A172 (cell line): ENCODE data around the gene SLCO4A1. TPM values are rescaled to one million over a fixed set of nuclear protein-coding genes. Genes with fewer than 3 reads are reported as not detected.

Experiments
- DNase-seq: peaks from one replicate; pipeline ENCODE4 v3.0.0-alpha.2; 2015; ENCODE audit warnings: low spot score
- total RNA-seq: library from RNA; depleted of rRNA; stranded (reverse); fragments of >200 nt; shearing (Covaris generic); gene quantifications from 2 replicates; pipeline ENCODE4 v1.2.3, GENCODE V29; 2014

Gene SLCO4A1
- total RNA-seq, 1 experiment from 2014 or later: 34.8 TPM

DNA sequence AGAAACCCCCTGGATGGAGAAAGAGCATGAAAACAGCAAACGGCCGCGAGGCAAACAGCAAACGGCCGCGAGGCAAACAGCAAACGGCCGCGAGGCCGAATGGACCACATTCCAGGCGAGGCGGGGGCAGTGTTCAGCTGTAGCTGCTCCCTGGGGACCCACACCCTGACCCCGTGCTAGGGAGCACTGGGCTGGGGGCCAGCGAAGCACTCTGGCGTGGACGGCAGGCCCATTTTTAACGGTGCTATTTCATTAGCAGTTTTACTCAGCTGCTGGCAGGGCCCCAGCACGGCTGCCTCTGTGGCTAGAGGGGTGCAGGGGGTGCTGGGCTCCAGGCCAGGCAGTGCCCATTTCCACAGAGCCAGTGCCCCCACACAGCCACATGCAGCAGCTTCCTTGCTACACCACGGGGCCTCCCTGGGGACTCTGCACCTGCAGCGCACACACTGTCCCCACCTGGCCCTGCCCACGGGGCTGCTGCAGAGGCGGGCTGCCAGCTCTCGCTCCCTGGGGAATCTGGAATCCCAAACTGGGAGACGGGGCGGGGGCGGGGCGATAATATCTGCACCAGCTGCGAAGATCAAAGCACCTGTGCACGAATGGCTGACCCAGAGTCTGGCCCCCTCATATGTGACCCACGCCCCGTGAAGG lies 35.6 kb upstream of the SLCO4A1 start:
- peak; percentile 74 for DNase-seq

DNA sequence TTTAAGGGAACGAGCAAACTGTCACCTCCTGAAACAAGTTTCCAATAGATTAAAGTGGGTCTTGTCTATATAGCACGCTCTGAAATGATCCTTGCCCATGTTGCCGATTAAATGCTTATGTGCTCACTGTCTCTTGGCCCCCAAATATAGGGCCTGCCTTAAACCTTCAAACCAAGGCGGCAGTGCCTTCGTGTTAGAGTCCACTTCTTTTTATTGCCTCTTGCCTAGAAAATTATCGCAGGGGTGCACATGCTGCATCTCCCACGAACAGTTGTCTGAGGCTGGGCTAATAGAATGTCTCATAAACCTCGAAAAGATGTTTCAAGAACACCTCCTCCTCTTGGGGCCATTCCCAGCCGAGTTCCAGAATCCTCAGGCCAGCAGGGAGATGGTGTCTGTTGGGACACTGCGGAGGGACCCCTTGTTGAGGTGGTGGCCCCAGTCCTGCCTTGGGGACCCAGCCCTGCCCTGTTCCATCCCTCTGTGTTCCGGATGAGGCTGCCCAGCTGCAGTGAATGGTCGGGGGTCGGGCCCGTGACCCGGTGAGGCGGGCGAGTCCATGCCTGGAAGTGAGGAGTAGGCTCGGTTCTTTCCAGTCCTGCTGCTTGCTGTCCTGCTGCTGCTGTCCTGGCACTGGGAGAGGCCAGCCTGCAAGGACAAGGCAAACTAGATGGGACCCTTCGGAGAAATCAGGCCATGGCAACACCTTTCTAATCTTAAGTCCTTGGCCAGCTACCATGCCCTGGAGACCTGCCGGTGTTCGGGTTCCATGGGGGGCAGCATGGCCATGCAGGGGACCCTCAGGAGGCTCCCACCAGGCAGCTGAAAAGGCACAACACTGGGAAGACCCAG lies 34.7 kb upstream of the SLCO4A1 start:
- DNase-seq: no peak

DNA sequence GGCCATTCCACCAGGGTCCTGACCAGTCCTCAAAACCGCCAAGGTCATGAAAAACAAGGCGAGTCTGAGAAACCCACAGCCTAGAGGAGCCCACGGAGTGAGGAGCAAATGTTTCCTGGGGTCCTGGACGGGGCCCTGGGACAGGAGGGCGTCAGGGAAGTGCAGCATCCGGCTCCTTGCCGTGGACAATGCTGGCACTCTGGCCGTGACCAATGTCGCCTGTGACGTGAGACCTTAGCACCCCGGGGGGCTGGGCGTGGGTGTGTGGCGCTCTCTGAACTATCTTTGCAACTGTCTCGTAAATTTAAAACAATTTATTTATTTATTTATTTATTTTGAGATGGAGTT lies 34.1 kb upstream of the SLCO4A1 start:
- DNase-seq: no peak

DNA sequence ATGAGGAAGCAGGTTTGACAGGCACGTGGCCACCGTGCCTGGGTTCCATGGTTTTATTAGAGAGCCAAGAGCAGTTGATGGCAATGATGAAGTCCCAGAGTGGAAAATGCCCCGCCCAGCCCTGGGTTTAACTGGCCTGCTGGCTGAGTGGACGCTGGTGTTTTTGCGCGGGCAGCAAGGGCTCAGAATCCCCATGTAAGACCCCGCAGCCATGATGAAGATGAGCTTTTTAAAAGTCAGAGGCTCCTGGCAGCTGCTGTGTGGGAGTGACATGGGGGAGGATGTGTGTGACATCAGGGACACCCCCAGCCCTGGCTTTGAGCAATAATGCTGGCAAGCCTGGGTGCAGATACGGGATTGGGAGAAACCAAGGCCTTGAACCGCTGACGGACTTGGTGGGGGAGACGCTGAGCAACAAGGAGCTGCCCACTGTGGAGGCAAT lies 33.0 kb upstream of the SLCO4A1 start:
- DNase-seq: no peak

DNA sequence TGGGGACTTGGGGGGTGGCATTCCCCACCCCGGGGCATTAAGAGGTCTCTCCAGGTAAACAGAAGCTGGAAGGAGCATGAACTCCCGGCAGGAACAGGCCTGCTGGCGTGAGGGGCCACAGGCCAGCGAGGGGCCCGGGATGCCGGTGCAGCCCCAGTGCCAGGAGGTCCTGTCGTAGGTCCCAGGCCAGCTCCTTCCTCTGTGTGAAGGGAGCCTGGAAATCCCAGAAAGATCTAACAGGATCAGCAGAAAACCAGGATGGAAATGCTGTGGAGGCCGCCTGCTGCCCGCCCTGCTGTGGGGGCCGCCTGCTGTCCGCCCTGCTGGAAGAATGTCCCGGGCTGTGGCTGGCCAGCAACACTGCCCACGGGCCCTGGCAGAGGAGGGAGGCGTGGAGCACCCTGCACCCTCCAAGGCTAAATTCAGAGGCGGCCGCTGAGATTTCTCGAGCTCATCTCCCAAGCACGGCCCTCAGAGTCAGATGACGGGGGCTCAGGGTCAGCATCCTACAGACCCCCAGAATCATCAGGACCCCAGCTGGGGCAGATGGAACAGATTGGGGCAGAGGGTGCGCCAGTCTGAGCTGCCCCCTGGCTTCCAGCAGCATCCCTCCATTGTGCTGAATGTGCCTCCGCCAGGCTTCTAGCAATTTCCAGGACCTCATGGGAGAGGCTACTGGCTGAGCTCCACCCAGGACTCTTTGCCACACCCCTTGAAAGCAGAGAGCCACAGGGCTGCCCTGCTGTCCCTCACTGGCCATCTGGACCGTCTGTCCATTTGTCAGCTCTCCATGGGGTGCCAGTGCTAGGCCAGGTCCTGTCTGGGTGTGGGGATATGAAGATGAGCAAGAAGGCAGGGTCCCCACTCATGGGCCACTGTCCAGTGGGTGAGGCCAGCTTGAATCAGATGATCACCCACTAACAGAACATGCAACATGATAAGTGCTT lies 32.2 kb upstream of the SLCO4A1 start:
- no peak for DNase-seq

DNA sequence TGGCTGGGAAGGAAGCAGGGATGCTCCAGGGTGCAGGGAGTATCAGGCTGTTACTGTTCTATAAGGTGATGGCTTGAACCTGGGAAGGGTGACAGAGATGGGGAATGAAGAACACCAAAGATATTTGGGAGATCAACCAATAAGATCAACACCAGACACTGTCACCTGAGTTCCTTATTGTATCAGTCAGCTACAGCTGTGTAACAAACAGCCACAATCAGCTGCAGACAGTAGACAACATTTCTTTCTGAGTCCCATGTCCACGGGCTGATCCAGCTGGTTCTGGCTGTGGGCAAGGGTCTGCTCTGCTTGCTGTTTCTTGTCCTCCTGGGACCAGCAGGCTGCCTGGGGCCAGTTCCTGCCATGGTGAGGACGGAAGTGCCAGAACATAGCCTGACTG lies 31.3 kb upstream of the SLCO4A1 start:
- DNase-seq: no peak

DNA sequence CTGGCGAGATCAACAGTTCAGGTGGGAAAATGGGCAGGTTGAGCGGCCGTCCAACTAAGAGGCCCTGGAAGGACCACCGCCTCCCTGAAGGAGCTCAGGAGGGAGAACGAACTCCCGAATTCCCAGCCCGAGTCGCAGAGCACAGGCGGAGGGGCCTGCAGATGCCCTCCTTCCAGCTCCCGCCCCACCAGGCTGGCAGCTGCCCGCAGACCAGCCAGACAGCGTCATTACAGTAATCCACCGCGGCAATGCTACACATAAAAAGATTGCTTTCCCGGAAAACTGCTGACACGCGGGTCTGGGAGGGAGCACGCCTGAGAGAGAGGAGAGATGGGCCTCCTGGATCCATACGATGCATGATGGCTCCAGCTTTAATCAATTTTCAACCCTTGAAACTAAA lies 30.5 kb upstream of the SLCO4A1 start:
- no peak for DNase-seq

DNA sequence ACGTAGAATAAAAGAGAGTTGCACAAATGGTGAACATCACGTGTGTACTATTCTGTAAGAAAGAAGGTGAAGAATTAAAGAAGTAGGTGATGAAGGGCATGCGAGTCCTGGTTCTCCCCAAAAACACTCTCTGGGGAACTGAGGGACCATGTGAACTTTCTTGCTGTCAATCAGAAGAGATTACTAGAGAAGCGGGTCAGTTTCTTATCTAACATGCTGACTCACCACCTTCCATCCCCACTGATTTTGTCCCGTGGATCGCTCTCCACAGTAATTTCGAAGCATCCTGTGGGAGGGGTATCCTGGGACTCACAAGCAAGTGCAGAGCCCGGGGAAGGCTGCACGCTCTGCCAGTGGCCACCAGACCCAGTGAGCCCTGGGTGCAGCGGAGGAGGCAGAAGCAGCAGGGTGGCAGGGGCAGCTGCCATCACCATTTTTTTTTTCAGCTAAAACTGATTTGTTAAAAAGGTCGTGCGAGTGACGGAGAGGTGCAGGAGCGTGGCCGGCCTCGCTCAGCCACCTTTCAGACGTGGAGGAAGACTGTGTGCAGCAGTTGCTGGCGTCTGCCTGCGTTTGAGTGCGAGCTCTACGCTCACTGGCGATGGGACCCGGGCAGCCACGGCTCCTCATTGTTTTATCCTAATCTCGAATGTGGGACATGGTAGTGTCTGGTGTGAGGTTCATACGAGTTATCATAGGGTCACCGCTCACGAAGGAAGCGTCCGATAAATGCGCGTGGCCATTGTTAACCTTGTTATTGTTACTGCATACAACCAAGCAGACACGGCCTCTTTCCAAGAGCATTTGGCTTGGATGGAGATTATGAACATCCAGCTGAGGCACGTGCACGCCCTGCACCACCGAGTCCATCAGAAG lies 28.0 kb upstream of the SLCO4A1 start:
- no peak for DNase-seq

DNA sequence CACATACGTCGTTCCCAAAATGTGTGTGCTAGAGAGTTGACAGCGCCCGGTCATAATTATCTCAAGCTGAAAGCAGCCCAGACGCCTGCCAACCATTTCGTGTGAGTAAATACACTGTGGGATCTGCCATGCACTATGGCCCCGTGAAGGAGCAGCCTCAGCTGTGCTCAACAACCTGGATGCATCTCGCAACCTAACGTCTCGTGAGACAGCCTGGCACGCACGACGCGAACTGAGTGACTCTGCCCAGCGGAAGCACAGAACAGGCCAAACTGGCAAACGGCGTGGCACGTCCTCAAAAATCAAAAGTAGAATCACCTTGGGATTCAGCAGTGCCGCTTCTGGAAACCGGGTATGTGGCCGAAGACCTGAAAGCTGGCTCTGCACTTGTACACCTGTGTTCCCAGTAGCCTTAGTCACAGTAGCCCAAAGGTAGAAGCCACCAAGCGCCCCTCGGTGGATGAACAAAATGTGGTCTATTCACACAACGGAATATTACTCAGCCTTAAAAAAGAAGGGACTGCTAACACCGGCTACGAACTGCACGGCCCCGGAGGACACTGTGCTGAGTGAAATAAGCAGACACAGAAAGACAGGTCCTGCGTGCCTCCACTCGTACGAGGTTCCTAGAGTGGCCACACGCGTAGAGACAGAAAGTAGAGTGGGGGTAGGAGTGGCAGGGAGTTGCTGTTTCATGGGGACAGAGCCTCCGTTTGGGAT lies 27.2 kb upstream of the SLCO4A1 start:
- DNase-seq: no peak

DNA sequence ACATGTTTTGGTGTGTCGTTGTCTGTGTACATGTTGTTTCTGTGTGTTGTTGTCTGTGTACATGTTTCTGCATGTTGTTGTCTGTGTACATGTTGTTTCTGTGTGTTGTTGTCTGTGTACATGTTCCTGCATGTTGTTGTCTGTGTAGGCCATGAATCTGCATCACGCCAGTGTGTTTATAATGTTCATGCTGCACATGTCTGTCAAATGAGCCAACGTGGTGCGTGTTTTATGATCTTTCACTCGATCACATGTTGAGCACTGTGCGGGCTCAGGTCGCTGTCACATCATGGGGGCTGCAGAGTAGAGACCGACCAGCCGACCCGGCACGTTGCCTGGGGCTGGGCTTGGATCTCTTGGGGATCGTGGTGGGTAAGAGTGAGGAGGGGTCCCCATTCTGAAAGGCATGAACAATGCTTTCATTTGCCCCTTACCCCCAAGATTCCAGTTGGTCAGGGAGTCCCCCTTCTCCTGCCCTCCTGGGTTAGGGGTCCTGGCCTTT lies 26.5 kb upstream of the SLCO4A1 start:
- no peak for DNase-seq

DNA sequence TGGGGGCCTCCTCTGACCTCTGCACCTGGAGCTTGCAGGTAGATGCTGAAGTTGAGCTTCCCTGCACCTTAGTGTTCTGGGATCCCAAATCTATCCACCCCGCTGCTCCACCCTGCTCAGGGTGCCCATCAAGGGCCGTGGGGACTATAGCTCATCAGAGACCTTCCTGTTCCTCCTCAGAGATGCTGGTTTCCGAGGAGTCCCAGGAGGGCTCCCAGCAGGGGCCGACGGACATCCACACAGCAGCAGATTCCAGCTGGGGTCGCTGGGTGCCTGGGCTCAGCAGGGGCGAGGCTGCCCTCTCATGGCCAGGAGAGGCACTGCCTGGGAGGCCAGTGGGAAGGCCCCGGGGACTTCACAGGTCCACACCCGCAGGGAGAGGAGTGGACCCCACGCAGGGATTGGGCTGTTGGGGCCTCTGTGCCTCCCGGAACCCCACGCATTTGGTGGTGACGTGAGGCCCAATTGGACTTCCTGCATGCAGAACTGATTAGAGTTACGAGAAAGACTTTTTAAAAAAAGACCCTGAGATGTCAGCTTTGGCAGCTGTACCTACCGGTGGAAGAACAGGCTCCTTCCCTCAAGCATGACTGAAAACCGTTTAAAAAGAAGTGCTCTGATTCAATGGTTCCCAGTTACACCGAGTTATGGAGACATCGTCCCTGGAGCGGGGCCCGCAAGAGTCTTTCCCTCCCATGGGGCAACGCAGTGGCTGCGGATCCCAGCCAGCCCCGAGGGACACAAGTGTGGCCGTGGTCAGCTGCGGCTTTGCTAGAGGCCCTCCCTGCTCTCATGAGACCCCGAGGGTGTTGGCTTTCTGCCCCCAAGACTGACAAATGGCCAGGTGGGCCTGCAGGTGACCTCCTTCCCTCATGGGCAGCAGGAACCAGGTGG lies 25.3 kb upstream of the SLCO4A1 start:
- peak; percentile 71 for DNase-seq

DNA sequence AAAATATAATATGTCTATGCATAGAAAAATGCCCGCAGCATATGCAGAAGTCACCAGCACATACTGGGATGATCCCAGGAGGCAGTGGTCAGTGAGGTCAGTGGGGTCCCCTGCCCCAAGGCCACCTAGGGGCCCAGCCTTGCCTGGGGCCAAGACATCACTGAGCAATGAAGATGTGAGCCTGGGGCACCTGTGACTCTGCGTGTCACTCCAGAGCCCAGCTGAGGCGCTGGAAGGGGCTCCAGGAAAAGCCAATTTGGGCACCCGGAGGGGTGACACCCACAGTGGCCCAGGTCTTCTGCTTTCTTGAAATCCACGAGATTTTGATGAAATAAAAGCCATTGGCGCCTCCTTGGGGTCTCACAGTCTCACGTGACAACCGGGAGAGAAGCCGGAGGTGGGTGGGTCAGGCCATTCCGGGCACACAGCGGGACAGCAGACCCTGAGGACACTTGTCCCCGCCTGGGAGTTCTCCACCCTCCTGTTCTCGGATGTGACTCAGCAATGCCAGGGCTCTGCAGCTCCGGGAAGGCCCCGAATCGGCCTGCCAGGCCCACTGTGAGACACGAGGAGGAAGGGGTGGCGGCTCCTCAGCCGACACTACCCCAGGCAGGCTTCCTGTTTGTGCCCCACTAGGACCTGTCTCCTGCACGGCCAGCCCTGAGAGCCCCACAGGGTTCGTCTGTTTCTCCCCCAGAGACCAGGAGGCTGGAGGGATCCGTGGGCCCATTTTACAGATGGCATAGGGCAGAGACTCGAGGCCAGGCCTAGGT lies 24.4 kb upstream of the SLCO4A1 start:
- peak; percentile 67 for DNase-seq

DNA sequence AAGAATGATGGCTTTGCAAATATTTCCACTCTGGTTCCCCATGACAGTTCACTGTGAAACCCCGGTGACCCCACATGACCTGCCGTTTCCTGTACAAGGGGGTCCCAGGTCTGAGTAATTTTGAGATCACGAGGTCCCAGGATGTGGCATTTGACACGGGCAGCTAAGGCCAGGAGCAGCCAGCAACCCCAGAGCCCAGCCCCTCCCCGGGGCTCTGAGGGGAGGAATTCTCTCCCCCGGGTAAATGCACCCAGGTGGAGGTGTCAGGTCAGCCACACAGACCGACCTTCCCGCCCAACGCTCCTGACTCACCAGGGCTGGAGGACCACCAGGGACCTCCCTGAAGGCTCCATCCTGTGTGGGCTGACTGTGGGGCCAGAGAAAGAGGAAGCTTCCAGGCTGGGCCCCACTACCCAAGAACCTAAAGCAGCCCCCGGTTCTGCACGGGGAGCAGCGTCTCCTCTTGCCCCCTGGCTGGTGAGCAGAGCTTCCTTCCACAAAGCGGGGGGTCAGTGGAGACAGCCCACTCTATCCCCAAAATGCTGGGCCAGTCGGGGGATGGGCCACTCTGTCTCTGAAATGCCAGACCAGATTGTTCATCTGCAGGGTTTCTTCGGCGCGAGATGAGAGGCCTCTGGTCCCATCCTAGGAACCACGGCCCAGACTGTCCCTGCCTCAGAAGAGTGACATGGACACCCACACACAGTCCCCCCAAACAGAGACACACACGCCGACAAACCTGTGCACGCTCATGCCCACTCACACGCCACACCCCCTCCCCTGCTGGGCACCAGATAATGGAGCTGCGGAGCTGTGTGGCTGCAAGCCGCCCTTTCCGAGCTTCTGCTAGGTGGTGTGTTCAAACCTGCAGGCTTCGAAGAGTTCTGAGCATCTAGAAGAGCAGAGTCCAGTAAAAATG lies 23.4 kb upstream of the SLCO4A1 start:
- peak; percentile 47 for DNase-seq

DNA sequence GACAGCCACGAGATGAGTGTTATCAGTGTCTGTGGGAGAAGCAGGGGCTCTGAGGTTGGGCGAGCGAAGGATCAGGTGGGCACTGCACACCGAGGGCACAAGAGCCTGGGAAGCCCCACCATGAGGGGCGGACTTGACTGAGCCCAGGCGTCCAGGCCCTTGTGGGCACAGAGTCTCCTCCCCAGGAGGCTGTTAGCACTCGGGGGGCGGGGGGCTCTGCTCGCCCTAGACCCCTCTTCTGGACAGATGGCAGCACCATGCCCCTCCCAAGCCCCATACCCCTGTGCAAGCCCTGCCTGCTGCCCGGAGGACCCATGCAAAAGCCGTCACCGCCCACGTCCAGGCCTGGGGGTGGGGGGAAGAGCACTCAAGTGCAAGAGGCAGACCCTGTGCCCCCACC lies 21.7 kb upstream of the SLCO4A1 start:
- no peak for DNase-seq

DNA sequence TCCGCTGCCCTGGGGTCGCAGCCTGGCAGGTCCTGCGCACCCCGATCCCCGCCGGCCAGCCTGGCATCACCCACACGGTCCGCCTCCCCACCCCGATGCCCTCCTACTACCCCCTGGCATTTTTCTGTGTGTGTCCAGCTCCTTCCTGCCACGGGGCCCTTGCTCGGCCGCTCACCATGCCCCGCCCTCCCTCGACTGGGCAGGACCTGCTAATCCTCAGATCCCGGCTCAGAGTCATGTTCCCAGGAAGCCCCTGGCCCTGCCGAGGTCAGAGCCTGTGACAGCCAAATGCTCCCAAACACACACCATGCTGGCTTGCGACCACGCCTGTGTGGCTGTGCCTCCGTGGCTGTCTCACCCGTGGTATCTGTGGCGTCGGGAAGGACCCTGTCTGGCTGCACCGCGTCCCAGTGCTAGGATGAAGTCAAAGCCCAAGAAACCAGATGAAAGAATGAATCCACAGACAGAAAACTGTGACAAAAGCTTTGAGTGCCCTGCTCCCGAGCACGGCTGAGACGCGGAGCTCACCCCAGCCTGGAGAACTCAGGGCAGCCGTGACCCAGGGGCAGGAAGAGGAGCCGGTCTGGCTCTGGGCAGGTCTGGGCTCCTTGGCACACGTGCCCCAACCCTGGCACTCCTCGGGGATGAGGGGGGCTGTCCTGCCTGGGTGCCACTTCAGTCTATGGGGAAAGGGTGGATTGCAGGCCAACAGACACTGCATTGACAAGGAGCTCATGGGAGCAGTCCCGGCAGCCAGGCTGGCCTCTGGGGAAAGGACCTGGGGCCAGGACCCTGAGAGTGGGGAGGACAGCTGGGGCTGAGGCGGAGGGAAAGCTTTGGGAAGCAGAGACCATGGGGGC lies 20.8 kb upstream of the SLCO4A1 start:
- no peak for DNase-seq

DNA sequence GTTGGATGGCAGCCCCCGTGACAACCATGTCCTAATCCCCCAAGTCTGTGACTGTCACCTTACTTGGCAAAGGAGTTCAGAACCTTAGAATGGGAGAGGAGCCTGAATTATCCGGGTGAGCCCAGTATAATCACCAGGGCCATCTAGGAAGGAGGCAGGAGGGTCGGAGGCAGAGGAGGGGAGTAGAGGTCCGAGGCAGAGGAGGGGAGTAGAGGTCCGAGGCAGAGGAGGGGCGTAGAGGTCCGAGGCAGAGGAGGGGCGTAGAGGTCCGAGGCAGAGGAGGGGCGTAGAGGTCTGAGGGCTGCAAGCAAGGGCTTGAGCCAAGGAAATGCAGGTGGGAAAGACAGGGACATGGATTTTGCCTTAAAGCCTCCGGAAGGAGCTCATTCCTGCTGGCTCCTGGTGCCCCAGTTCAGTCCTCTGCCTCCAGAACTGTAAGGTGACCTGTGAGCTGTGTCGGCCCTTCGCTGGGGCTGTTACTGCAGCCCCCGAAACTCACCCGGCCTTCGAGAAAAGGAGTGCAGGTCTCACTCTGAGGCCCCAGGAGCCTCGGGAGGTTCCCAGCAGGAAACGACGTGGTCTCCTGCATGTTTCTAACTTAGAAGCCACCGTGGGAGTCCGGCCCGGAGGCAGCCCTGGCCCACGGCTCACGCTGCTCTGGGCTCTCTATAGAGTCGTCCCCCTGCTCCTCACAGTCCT lies 20.0 kb upstream of the SLCO4A1 start:
- DNase-seq: no peak
